NCI-H82 treated with DMSO at 0.1 percent for 48 hours (cell line): ENCODE results near the gene JMJD8.

ENCODE experiments used
- DNase-seq: peaks from one replicate; lab custom pipeline; 2025; ENCODE audit not compliant: unreplicated experiment; lab: John Stamatoyannopoulos, UW

The JMJD8 gene

GRCh38 chr16:662095-662494 is 22.0 kb downstream of the JMJD8 start:
- DNase-seq = no peak

- no peak for DNase-seq
Observed at GRCh38 chr16:661184-661821, 22.8 kb downstream of the JMJD8 start.

DNA sequence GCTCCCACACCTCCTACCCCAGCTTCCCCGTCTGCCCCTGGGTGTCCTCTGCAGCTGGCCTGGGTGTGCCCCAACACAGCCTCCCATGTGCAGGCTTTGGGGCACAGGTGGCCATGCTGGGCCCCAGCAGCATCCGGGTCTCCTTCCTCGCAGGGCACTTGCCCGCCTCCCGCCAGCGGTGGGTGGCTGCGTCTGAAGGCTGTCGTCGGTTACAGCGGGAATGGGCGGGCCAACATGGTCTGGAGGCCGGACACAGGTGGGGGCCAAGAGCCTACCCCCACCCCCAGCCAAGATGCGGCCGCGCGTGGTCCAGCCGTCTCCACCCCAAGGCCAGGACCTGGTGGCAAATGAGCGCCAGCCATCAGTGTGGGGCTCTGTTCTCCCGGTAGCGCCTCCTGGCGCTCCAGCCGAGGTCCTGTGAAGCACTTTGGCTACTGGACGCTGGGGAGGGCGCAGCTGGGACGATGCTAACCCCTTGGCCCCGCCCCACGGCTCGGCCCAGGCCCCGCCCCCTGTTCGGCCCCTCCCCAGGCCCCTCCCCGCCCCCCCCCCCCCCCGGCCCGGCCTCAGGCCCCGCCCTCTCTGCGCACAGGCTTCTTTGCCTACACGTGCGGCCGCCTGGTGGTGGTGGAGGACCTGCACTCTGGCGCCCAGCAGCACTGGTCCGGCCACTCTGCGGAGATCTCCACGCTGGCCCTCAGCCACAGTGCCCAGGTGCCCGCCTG is 23.5 kb downstream of the JMJD8 start:
- peak; percentile 86 for DNase-seq

- no peak for DNase-seq
Observed at GRCh38 chr16:660132-660458, 24.0 kb downstream of the JMJD8 start.

GRCh38 chr16:659618-660017 is 24.5 kb downstream of the JMJD8 start:
- no peak for DNase-seq

- DNase-seq = no peak
Observed at GRCh38 chr16:658679-659571, 25.2 kb downstream of the JMJD8 start.

DNA sequence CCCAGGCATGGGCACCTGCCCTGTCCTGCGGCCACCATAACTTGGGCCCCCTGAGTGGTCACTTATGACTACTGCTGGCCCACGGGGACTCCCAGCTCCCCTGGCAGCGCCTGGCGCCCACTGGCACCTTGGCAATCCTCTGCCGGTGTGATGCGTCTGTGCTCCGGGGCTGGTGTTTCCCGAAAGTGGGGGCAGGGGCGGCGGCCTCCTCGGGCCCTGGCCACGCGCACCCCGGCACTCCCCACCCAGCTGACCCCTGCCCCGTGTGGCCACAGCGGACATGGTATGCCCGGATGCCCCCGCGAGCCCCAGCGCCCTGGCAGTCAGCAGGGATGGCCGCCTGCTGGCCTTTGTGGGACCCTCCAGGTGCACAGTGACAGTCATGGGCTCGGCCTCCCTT is 26.6 kb downstream of the JMJD8 start:
- DNase-seq = no peak

DNA sequence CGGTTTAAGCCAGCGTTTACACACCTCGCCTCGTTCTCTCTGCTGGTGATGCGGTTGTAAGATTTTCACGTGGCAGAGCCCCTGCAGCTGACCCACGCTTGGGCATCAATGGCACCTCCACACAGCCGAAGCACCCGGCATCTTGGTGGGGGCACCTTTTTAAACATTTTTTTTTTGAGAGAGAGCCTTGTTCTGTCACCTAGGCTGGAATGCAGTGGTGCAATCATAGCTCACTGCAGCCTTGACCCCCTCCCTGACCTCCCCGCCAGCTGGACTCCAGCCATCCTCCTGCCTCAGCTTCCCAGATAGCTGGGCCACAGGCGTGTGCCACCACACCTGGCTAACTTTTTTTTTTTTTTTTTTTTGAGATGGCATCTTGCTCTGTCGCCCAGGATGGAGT is 30.1 kb downstream of the JMJD8 start:
- no peak for DNase-seq

DNA sequence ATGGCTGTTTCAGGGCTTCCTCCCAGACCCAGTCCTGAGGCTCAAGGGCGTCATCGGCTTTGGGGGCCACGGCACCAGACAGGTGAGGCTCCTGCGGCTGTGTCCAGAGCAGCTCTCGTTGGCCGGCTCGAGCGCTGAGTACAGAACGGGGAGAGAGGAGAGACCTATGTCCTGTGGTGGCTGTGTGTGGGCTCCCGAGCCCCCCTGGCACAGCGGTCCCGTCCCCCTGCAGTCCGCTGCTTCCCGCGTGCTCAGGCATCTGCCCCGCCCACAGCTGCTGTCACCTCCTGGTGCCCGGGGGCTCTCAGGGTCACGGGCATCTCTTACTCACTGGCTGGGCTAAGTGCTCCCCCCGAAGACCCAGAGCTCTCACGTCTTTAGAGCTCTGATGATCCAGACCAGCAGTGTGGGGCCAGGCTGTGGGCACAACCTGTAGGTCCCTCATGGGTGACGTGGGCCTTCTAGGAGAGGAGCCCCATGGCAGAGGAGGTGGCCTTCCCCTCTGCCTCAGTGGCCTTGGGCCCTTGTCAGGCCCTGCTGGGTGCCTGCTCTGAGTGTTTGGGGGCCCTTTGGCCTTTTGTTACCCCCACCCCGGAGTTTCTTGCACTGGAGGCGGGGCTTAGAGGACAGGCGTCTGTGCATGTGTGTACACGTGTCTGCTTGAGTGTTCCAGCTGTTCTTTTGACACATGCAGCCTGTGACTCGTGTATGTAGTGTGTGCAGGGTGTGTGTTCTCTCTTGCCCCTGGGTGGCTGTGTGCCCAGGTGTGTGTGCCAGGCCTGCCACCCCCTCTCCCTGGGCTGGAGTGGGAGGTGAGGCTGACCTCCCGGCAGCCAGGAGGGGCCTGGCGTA is 31.5 kb downstream of the JMJD8 start:
- no peak for DNase-seq

DNA sequence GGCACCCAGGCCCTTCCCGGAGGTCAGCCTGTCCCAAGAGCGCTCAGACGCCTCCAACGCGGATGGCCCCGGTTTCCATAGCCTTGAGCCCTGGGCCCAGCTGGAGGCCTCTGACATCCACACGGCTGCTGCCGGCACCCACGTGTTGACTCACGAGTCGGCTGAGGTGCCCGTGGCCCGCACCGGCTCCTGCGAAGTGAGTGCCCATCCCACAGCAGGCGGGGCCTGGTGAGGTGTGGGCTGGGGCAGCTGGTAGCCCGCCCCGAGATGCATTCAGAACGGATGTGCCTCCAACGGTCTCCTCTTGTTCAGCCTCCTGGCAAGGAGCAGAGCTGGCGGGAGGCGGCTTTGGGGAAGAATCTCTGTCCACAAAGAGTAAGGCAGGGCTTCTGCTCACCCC is 32.3 kb downstream of the JMJD8 start:
- no peak for DNase-seq

DNA sequence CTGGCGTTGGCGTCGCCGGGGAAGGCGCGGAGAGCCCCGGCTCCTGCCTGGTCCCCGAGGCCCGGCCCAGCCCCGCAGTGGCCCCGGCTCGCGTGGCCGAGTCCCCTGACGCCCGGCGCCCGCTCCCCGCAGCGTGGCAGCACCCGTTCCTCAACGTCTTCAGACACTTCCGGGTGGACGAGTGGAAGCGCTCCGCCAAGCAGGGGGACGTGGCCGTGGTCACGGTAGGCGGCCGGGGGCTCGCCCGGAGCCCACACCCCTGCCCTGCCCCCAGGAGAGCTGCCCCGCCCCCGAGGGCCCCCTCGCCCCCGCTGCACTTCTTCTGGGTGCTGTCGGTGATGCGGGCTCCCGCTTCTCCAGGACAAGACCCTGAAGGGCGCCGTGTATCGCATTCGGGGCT is 34.5 kb downstream of the JMJD8 start:
- DNase-seq = no peak

DNA sequence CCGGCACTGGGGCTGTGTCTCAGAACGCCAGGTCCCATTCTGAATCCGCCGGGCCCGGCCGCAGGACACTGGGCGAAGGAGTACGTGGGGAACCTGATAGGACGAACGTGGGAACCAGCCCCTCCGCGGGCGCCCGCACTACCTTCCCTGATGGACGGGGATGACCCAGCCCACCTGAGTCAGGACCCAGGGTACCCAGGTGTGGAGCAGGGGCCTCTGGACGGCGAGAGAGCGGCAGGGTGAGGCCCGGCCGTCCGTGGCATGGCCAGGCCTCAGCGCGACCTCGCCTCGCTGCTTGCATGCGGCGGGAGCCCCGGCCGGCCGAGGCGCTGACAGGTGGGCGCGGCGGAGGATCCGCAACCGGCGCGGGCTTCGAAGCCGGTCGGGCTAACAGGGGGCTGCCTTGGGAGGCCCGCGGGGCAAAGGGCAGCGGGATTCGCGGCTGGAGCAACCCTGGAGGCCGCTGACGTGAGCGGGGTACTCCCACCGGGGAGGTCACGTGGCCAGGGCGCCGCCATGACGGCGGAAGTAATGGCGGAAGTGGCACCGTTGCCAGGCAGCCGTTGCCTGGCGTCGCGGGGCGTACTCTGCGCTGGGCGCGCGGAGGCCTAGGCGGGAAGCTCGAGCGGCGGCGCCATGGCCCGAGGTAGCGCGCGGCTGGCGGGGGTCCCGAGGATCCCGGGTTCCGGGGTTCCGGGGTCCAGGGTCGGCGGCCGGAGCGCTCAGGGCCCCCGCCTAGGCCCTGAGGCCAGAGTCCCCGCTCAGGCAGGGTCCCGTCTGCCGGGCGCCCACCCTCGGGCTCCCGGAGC is 35.1 kb downstream of the JMJD8 start, which contains the start of gene WDR90:
TSS of gene WDR90 (plus strand) at position 585 of the 809 bp plus-strand sequence. CDS start at position 637, 52 bp downstream.
- DNase-seq = peak; percentile 56

GRCh38 chr16:648071-648780 is 35.9 kb downstream of the JMJD8 start:
- peak; percentile 14 for DNase-seq

DNA sequence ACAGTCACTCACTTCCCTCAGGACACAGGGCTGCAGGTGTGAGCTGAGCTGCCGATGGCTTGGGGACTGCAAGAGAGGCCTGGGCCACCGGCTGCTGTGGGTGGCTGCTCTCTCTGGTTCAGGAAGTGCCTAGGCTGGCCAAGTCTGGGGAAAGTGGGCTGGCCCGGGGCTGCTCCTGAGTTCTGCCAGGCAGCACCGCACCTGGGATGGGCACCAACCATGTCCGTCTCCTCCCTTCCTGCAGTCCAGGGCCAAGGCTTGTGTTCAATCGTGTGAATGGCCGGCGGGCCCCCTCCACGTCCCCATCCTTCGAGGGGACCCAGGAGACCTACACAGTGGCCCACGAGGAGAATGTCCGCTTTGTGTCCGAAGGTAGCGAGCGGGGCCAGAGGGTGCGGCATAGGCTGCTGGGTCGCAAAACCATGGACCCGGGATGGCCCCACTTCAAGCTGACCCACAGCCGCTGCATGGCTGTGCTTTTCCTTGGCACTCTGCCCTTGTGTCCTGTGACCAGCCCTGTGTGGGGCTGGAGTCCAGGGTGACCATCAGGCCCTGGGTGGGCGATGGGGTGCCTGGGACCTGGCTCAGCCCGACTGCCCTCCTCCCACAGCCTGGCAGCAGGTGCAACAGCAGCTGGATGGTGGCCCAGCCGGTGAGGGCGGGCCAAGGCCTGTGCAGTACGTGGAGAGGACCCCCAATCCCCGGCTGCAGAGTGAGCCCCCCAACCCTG is 36.8 kb downstream of the JMJD8 start:
- DNase-seq = no peak

GRCh38 chr16:646679-647172 is 37.4 kb downstream of the JMJD8 start:
- no peak for DNase-seq

GRCh38 chr16:645852-646678 is 38.1 kb downstream of the JMJD8 start:
- DNase-seq = no peak

- DNase-seq = no peak
Observed at GRCh38 chr16:644556-644955, 39.6 kb downstream of the JMJD8 start.

- DNase-seq = no peak
Observed at GRCh38 chr16:643050-643368, 41.1 kb downstream of the JMJD8 start.
